ENCODE results near the gene PAX2.

DNA sequence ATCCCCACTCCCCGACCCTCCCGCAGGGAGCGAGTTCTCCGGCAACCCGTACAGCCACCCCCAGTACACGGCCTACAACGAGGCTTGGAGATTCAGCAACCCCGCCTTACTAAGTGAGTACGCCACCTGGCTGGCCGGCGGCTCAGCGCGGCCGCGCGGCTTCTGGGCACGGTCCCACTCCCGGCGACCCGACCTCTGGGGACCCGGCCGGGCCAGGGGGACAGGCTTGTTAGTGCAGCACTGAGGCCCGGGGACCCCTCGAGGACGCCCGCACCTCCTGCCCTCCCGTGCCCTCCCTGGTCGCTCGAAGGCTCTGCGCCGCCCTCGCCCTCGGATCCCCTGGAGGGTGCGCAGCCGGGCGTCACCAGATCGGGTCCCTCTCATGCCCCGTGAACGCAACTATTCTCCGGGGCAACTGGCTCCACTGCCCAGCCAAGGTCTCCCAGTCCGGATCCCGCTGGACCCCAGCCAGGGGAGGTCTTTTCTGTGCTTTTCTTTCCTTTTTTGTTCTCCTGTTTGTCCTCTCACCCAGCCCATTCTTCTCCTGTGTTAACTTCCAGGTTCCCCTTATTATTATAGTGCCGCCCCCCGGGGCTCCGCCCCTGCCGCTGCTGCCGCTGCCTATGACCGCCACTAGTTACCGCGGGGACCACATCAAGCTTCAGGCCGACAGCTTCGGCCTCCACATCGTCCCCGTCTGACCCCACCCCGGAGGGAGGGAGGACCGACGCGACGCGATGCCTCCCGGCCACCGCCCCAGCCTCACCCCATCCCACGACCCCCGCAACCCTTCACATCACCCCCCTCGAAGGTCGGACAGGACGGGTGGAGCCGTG lies 81.8 kb downstream of the PAX2 start:
- TF ChIP-seq, protein P1, sequence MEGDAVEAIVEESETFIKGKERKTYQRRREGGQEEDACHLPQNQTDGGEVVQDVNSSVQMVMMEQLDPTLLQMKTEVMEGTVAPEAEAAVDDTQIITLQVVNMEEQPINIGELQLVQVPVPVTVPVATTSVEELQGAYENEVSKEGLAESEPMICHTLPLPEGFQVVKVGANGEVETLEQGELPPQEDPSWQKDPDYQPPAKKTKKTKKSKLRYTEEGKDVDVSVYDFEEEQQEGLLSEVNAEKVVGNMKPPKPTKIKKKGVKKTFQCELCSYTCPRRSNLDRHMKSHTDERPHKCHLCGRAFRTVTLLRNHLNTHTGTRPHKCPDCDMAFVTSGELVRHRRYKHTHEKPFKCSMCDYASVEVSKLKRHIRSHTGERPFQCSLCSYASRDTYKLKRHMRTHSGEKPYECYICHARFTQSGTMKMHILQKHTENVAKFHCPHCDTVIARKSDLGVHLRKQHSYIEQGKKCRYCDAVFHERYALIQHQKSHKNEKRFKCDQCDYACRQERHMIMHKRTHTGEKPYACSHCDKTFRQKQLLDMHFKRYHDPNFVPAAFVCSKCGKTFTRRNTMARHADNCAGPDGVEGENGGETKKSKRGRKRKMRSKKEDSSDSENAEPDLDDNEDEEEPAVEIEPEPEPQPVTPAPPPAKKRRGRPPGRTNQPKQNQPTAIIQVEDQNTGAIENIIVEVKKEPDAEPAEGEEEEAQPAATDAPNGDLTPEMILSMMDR (conservative IDR thresholded peaks at IDR 0.05) = no peak
- TF ChIP-seq EZH2 (IDR thresholded peaks at IDR 0.05; ENCODE audit: low read depth) = no peak

Data from PC-9 (cell line).